Sigmoid colon (tissue), 4 donors: ENCODE results near the gene ADCY6.

Experiments
- CTCF ChIP-seq, 4 experiments: fragments of 450-650 bp in 3 of 4; fragments of 200-600 bp in 1 of 4; IDR thresholded peaks; one replicate each; pipeline ENCODE4 v1.5.1; 2016 to 2019; ENCODE audit warnings: antibody characterized with exemption in 4 of 4, mild to moderate bottlenecking in 3 of 4, moderate library complexity in 2 of 4
- EP300 ChIP-seq, 4 donors: sonication (generic); formaldehyde crosslinking; IDR thresholded peaks; one replicate each; pipeline ENCODE4 v1.6.1; 2017; ENCODE audit warnings: antibody characterized with exemption in 4 of 4
- POLR2A ChIP-seq, 2 donors: fragments of 450-650 bp; IDR thresholded peaks; one replicate each; pipeline ENCODE4 v1.6.1; 2016; ENCODE audit warnings: antibody characterized with exemption in 2 of 2, mild to moderate bottlenecking in 2 of 2, moderate library complexity in 2 of 2
- POLR2AphosphoS5 ChIP-seq, 4 donors: sonication (generic); formaldehyde crosslinking; IDR thresholded peaks; one replicate each; pipeline ENCODE4 v1.6.1; 2017; ENCODE audit warnings: antibody characterized with exemption in 4 of 4

- TF ChIP-seq CTCF (IDR thresholded peaks at IDR 0.05) (no peak), EP300 (IDR thresholded peaks at IDR 0.05) (no peak), POLR2A (IDR thresholded peaks at IDR 0.05) (no peak), POLR2AphosphoS5 (IDR thresholded peaks at IDR 0.05) (no peak)
Observed at GRCh38 chr12:48827513-48828096, 38.7 kb upstream of the ADCY6 start.
